Stomach (tissue), 4 donors: ENCODE results near the gene IFITM10.

Experiments used
- CTCF ChIP-seq, 7 experiments: fragments of 450-650 bp in 4 of 7; fragments of 200-600 bp in 3 of 7; sonication (generic) in 3 of 7; IDR thresholded peaks; one replicate each; pipeline ENCODE4 v1.5.1; 2016 to 2019; ENCODE audit warnings: antibody characterized with exemption in 7 of 7, control low read depth in 2 of 7, mild to moderate bottlenecking in 1 of 7
- POLR2A ChIP-seq, 4 donors: fragments of 450-650 bp; IDR thresholded peaks; one replicate each; pipeline ENCODE4 v1.6.1; 2016; ENCODE audit warnings: antibody characterized with exemption in 4 of 4, control low read depth in 2 of 4, mild to moderate bottlenecking in 1 of 4, moderate library complexity in 1 of 4
- POLR2AphosphoS5 ChIP-seq, 3 donors: sonication (generic); formaldehyde crosslinking; IDR thresholded peaks; one replicate each; pipeline ENCODE4 v1.6.1; 2016; ENCODE audit warnings: antibody characterized with exemption in 3 of 3

- TF ChIP-seq POLR2A (IDR thresholded peaks at IDR 0.05) (no peak), CTCF (IDR thresholded peaks at IDR 0.05) (no peak), POLR2AphosphoS5 (IDR thresholded peaks at IDR 0.05) (no peak)
Measured at GRCh38 chr11:1749395-1750351, 722 bp downstream of the IFITM10 start.
